ENCODE measurements around the gene TACSTD2. TPM values are rescaled to one million over a fixed set of nuclear protein-coding genes. Genes with fewer than 3 reads are reported as not detected.
"Not testable (repeated sequence)": the region's sequence is repeated elsewhere in the genome, so short reads cannot be mapped to it uniquely, and the experiment has no call there.

The TACSTD2 gene
- polyA plus RNA-seq, 1 donor (not counting 4 experiments of a cell fraction or from before 2014, with no cell fraction given), result 382 TPM

GRCh38 chr1:58608297-58608696 lies 31.2 kb upstream of the TACSTD2 start:
- Histone ChIP-seq H3K9me1 (ENCODE audit: control insufficient read depth, extremely low read depth, insufficient read depth, low read length) (no peaks in the 10 kb centered on the region), H4K20me1 (ENCODE audit: control insufficient read depth, extremely low read depth, insufficient read depth, low read length) (no peaks in the 10 kb centered on the region), H3K4me1 (ENCODE audit: control insufficient read depth, extremely low read depth, insufficient read depth, low read length) (peaks cover 8% of the 10 kb centered on the region), H3K4me3 (ENCODE audit: control insufficient read depth in 2 of 3, extremely low read depth in 1 of 3, insufficient read depth in 2 of 3, low read depth in 1 of 3, low read length in 3 of 3) (no peak overlapping the region), H3K9ac (ENCODE audit: control insufficient read depth, extremely low read depth, insufficient read depth, low read length) (no peak overlapping the region), H3K36me3 (ENCODE audit: control insufficient read depth in 2 of 2, extremely low read depth in 1 of 2, insufficient read depth in 2 of 2, low read length in 2 of 2) (peaks cover 2 to 4% of the 10 kb centered on the region in 2 experiments), H3K79me2 (ENCODE audit: control insufficient read depth, insufficient read depth, low read length) (peaks cover 6% of the 10 kb centered on the region), H3K4me2 (ENCODE audit: control insufficient read depth, extremely low read depth, insufficient read depth, low read depth, low read length) (no peak overlapping the region), H3K27ac (ENCODE audit: control insufficient read depth, insufficient read depth, low read length) (no peak overlapping the region), H3K9me3 (ENCODE audit: control insufficient read depth, low read depth, low read length) (no peaks in the 10 kb centered on the region), H2AFZ (ENCODE audit: control insufficient read depth, low read length) (no peak overlapping the region), H3K27me3 (ENCODE audit: control insufficient read depth, extremely low read depth, insufficient read depth, low read length) (no peaks in the 10 kb centered on the region)
- DNase-seq (ENCODE audit: low read depth, low spot score), result no peak
- FAIRE-seq, result no peak
- dilution Hi-C loops (cut with MboI; ENCODE audit: extremely low pct_ligation_motif_present, low sequenced_read_pairs), result no loop called here
- TF ChIP-seq CTCF (optimal IDR thresholded peaks at IDR 0.05 in 1 of 3, IDR thresholded peaks at IDR 0.05 in 1 of 3, conservative IDR thresholded peaks at IDR 0.05 in 1 of 3; ENCODE audit: extremely low read depth in 1 of 3, insufficient read depth in 2 of 3, low read length in 3 of 3) (no peak), EZH2 (IDR thresholded peaks at IDR 0.05; ENCODE audit: low read length) (no peak)

GRCh38 chr1:58607391-58607790 lies 30.3 kb upstream of the TACSTD2 start:
- no peak overlapping the region for H2AFZ ChIP-seq (ENCODE audit: control insufficient read depth, low read length)
- no peaks in the 10 kb centered on the region for H4K20me1 ChIP-seq (ENCODE audit: control insufficient read depth, extremely low read depth, insufficient read depth, low read length)
- FAIRE-seq (no peak), DNase-seq (ENCODE audit: low read depth, low spot score) (no peak)
- no peak overlapping the region for H3K4me2 ChIP-seq (ENCODE audit: control insufficient read depth, extremely low read depth, insufficient read depth, low read depth, low read length)
- peaks cover under 1 to 4% of the 10 kb centered on the region in 2 experiments for H3K36me3 ChIP-seq (ENCODE audit: control insufficient read depth in 2 of 2, extremely low read depth in 1 of 2, insufficient read depth in 2 of 2, low read length in 2 of 2)
- no peak overlapping the region for H3K4me3 ChIP-seq (ENCODE audit: control insufficient read depth in 2 of 3, extremely low read depth in 1 of 3, insufficient read depth in 2 of 3, low read depth in 1 of 3, low read length in 3 of 3)
- peaks cover 6% of the 10 kb centered on the region for H3K79me2 ChIP-seq (ENCODE audit: control insufficient read depth, insufficient read depth, low read length)
- dilution Hi-C loops (cut with MboI; ENCODE audit: extremely low pct_ligation_motif_present, low sequenced_read_pairs), result no loop called here
- H3K27ac ChIP-seq (ENCODE audit: control insufficient read depth, insufficient read depth, low read length), result no peak overlapping the region
- no peak overlapping the region for H3K9ac ChIP-seq (ENCODE audit: control insufficient read depth, extremely low read depth, insufficient read depth, low read length)
- no peaks in the 10 kb centered on the region for H3K27me3 ChIP-seq (ENCODE audit: control insufficient read depth, extremely low read depth, insufficient read depth, low read length)
- H3K9me3 ChIP-seq (ENCODE audit: control insufficient read depth, low read depth, low read length), result no peaks in the 10 kb centered on the region
- peaks cover 8% of the 10 kb centered on the region for H3K4me1 ChIP-seq (ENCODE audit: control insufficient read depth, extremely low read depth, insufficient read depth, low read length)
- TF ChIP-seq CTCF (optimal IDR thresholded peaks at IDR 0.05 in 1 of 3, IDR thresholded peaks at IDR 0.05 in 1 of 3, conservative IDR thresholded peaks at IDR 0.05 in 1 of 3; ENCODE audit: extremely low read depth in 1 of 3, insufficient read depth in 2 of 3, low read length in 3 of 3), result no peak
- TF ChIP-seq EZH2 (IDR thresholded peaks at IDR 0.05; ENCODE audit: low read length), result no peak
- H3K9me1 ChIP-seq (ENCODE audit: control insufficient read depth, extremely low read depth, insufficient read depth, low read length), result no peaks in the 10 kb centered on the region

DNA sequence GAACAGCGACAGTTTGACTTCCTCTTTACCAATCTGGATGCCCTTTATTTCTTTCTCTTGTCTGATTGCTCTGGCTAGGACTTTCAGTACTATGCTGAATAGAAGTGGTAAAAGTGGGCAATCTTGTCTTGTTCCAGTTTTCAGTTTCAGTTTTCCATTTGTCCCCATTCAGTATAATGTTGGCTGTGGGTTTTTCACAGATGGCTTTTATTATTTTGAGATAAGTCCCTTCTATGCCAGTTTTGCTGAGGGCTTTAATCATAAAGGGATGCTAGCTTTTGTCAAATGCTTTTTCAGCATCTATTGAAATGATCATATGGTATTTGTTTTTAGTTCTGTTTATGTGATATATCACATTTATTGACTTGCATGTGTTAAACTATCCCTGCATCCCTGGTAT lies 24.9 kb upstream of the TACSTD2 start:
- H3K9me3 ChIP-seq (ENCODE audit: control insufficient read depth, low read depth, low read length); FAIRE-seq; H3K79me2 ChIP-seq (ENCODE audit: control insufficient read depth, insufficient read depth, low read length); H3K9ac ChIP-seq (ENCODE audit: control insufficient read depth, extremely low read depth, insufficient read depth, low read length); DNase-seq (ENCODE audit: low read depth, low spot score); H3K4me2 ChIP-seq (ENCODE audit: control insufficient read depth, extremely low read depth, insufficient read depth, low read depth, low read length); H2AFZ ChIP-seq (ENCODE audit: control insufficient read depth, low read length); H3K4me3 ChIP-seq (ENCODE audit: control insufficient read depth in 2 of 3, extremely low read depth in 1 of 3, insufficient read depth in 2 of 3, low read depth in 1 of 3, low read length in 3 of 3); H4K20me1 ChIP-seq (ENCODE audit: control insufficient read depth, extremely low read depth, insufficient read depth, low read length); H3K36me3 ChIP-seq (ENCODE audit: control insufficient read depth in 2 of 2, extremely low read depth in 1 of 2, insufficient read depth in 2 of 2, low read length in 2 of 2); H3K27ac ChIP-seq (ENCODE audit: control insufficient read depth, insufficient read depth, low read length); H3K4me1 ChIP-seq (ENCODE audit: control insufficient read depth, extremely low read depth, insufficient read depth, low read length); H3K27me3 ChIP-seq (ENCODE audit: control insufficient read depth, extremely low read depth, insufficient read depth, low read length); dilution Hi-C loops (cut with MboI; ENCODE audit: extremely low pct_ligation_motif_present, low sequenced_read_pairs); H3K9me1 ChIP-seq (ENCODE audit: control insufficient read depth, extremely low read depth, insufficient read depth, low read length): not testable (repeated sequence)

Measured in keratinocyte (primary cell).